HG03520 (cell line): ENCODE data around the gene NELL2.

Experiments
- ATAC-seq: cut with Tn5 transposase; IDR thresholded peaks from one replicate; pipeline ENCODE4 v1.9.1; 2021; ENCODE audit warnings: mild to moderate bottlenecking, moderate library complexity; ENCODE audit not compliant: unreplicated experiment

NELL2 gene

DNA sequence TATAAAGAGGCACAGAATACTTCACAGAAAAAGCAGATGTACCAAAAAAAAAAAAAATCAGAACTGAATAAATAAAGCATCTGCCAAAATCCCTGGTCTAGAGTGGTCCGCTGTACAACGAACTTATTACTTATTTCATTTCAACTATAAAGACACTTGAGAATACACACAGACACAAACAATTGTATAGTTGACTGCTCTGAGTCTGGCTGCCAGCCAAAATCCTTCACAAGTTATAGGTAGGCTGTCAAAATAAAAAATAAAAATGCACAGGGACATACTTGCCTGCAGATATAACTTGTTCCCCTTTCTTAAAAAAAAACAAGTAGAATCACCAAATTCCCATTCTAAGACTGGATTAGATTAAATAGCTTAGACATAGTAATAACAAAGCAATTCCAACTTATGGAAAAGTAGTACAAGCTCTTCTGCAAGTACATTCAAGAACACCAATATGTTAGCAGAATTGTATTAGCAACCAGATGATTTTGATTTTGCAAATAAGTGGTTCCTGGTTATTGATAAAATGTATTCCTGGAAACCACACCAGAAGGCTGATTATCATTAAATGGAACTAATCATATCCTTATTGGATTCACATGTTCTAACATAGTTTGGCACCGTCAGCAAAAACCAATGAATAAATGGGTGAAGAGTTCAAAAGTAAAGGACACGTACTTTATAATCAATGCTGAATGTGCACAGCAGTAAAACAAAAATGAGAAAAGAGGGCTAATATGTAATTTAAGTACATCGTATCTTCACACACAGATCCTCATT, 248.5 kb downstream of the NELL2 start:
- ATAC-seq = no peak

DNA sequence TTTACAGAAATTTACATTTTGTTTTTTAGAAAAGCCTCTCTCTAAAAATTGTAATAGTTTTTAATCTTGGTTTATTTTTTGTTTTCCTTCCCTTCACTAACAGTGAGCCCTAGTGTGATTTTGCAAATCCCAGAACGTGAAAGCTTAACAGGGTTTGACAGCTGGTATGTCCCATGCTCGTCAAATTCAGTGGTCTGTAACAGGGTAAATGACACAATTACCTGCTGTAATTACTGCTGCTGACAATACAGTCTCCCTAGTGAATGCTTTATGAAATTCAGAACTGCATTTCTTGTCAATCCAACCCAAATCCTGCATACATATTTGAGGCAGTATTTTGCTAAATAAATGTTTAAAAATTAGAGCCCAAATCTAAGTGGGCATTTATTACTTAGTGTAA, 249.2 kb downstream of the NELL2 start:
- ATAC-seq = no peak

DNA sequence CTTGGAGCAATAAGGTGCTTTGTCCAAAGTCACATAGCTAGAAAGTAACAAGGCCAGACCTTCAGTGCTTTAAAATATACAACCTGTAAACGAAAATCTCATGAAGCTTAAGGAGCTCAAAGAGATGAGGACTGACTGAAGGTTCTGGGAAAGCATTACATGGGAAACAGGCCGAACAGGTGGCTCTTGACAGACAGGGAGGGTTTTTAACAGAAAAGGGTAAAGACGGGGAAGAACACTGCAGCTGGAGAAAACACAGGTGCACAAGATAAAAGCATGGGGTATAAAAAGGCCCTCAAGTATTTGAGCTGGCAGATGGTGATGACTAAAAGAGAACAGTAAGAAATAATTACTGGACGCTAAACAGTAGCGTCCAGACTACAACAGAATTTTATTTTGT, 257.2 kb downstream of the NELL2 start:
- no peak for ATAC-seq

DNA sequence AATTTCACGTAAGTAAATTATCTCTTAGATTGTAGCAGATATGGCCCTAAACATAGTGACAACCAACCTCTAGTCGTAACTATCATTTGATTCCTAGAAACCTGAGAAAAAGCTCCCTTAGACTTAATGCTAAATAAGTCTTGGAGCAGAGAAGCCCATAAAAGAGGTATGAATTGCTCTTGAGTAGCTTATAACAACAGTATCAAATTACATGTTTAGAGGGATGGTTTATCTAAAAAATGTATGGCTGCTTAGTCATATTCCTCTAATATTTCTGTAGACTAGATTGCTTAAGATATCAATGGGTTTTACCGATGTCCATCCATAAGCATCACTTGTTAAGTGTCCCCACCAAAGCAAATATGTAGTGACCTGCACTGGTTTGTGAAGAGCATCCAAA, 259.7 kb downstream of the NELL2 start:
- ATAC-seq = no peak

DNA sequence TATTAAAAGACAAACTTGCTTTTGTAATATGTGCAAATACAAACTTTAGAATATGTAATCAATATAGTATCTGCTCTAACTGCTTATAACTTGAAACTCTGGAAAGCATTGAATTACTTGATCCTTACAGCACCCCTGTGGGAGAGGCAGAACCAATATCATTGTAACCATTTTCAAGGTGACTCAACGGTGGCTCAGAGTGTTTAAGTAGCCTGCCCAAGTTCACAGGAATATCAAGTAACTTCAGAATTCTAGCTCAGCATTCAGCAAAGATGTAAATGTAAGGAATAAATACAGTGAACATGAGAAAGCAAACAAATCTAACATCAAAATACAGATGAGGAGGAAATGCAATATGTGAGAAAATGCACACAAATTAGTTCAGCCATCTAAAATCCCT, 264.6 kb downstream of the NELL2 start:
- no peak for ATAC-seq

DNA sequence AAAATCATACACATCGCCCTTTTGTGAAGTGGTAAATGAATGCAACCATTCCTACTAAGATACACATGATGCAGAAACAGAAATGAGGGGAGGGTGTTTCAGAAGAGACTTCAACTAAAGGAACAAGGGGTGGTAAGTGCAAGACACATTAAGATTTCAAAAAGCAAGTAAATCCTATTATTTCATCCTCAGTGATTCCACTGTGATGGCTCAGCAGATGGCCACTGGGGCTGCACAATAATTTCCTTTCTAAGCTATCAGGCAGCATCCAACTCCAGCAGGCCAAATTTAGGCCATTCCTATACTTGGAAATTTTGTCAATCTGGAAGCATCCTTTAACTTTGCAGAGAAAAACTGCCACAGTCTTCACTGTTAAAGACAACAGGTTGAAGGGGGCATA, 272.4 kb downstream of the NELL2 start:
- ATAC-seq = no peak

DNA sequence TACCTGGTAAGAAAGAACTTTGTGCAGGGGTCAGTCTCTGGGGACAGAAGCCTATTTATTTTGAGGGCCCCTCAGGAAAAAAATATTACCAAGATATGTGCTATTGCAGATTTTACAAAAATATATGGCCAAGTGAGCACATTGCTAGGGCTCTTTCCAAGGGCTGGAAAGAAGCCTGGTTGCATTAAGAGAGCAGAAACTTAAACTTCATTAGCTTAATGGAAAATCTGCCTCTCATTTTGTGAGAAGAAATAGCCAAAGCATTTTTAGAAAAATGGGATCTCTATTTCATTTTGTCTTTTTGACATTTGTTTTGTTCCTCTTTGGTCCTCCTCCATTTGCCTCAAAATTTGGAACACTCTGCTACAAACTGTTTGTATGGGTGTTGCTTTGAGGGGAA, 283.5 kb downstream of the NELL2 start:
- ATAC-seq = no peak

DNA sequence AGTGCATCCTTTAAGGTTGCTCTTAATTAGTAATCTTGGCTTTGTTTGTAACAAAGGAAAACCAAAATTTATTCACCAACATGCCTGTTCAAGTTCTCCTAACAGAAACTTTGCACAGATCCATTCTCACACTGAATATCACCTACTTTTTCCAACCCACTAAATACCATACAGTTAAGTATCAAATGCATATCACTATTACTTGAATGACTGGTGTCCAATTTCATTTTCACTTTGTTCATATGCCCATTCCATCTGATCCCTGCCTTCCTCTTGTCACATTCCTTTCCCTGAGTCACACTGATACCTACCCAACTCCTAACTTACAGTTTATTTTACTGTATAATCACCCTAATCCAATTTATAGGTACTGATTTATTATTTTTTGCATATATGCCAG, 286.4 kb downstream of the NELL2 start:
- ATAC-seq = no peak

DNA sequence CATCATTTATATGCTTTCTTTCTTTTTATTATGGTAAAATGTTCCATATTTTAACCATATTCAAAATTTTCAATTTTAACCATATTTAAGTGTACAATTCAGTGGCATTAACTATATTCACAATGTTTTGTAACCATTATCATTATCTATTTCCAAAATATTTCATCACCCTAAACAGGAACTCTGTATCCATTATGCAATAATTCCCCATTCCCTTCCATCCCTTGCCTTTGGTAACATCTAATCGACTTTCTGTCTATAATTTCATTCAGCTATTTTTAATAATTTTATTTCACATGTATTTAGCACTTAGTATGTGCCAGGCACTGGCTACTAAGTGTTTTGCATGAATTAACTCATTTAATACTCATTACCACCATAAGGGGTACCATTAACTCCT, 287.5 kb downstream of the NELL2 start:
- ATAC-seq = no peak

DNA sequence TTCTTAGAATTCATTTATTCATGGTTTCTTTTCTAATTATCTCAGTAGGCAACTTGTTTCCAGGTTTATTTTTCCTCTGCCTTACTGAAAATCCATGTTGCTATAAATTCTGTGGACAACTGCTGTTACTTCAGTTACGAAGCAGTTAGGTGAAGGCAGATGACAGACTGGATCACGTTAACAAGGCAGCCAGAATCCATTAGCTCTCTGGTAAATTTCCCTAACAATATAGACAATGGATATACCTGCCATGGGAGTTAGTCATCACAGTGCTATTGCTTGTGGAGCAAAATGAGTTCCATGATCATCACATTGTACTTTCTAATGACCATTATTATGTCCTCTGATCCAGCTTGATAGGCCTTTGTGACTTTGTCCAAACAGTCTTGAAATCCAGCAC, 291.5 kb downstream of the NELL2 start:
- ATAC-seq = no peak

DNA sequence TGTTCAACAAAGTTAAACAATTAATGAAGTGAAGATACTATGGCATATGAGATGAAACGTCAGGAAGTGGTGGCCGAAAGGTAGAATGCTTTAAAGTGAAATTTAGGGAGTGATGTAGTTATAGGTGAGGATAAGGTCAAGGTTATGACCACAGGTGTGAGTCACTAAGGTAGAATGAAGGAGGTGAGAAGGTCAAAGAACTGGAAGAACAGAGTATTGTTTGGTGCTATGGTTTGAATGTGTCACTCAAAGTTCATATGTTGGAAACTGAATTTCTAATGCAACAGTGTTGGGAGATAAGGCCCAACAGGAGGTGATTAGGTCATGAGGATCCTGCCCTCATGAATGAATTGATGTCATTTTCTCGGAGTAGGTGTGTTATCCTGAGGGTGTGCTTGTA, 293.6 kb downstream of the NELL2 start:
- ATAC-seq = no peak

DNA sequence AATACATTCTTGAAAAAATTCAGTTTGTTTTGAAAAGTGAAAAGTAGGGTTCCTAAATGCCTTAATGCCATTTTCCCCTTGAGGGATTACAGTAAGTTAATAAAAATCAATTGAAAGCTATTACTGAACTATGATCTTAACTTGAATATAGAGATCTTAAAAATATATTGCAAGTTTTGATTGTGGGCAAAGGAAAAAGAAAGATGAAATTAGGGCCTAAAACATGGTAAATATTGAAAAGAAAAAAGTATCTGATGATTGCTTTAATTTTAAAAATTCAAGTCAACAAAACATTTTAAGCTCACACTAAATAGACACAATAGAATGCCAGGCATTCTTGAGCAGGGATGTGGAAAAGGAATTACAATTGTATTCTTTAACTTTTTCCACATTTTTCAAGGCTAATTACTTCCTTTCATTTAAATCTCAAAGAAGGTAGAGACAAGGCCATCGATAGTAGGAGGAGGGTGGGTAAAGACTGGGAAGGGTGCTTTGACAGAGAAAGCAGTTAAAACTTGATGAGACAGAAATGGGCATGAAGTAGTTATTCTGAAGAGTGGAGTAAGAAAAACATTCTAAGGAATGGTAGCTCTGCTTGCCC, 294.4 kb downstream of the NELL2 start:
- ATAC-seq = no peak

DNA sequence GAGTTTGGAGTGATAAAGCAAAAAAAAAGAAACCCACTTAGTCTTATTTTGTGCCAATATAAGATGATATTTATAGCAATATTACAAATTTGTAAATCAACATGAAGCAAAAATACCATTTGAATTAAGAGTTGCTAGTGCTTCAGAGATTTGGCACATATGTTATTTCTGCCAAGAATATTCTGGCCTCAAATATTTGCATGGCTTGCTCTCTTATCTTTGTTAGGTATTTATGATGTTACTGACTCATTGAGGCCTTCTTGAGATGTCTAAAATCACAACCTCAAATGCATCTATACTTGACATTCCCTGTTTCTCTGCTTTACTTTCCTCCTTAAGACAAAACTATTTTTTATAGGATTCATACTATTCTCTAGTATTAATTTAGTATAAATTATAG, 301.5 kb downstream of the NELL2 start:
- no peak for ATAC-seq

DNA sequence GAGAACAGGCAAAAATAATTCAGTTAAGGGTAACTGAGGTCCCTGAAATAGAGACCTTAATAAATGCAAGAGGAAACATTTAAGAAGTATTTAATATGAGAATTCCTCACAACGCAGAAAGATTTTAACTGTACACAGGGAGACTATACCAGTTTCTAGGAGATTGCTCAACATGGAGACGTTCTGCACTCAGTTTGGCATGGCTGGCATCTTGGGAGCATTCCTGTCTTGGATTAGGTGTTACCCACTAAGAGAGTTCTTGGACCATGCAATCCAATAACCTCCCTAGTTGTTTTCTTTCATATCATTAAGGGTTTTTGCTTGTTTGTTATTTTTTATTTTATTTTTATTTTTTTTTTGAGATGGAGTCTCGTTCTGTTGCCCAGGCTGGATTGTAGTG, 302.4 kb downstream of the NELL2 start:
- no peak for ATAC-seq

DNA sequence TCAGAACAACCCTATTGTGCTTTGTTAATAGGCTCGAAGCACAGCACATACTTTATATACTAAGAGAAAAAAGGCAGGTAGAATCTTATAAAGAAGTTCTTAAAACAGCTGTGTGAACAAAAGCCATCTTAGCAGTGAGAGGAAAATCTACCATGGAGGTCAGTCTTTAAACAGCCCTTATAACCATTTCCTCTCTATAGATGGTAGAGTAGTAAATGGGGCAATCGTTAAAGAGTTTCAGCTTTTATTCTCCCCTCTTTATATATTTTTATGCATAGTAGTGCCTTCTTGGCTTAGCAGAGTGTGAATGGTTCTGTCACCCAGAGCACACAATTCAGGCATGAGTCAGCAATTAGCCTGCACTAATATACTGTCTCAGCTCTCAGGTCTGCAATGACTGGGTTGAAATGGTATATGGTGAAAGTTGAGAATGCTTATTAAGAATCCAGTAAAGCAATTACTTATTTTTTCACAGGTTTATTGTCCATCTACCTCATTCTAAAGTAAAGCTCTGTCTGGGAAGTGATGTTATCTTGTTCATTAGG, 305.0 kb downstream of the NELL2 start:
- ATAC-seq = no peak

DNA sequence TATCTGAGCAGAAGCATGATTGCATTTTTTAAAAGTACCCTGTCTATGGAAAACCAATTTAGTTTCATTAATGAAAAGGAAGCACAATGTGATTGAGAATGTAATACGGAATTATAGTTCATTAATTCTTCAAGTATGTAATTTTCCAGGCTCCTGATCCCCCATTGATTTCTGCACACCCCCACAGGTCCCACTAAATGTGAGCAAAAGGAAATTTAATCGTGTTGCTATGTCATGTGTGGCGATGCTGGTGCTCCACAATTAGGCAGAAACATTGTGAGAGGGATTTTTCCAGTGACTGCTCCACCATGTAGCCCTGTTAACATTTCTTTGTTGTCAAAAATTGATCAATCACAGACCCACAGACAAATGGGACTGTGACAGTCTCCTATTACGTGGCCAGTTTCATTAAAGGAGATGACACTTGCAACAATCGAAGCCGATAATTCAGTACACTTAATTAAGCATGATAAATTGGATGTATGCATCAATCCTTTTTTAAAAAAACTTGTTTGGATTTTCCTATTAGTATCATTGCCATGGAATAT, 306.0 kb downstream of the NELL2 start:
- no peak for ATAC-seq

DNA sequence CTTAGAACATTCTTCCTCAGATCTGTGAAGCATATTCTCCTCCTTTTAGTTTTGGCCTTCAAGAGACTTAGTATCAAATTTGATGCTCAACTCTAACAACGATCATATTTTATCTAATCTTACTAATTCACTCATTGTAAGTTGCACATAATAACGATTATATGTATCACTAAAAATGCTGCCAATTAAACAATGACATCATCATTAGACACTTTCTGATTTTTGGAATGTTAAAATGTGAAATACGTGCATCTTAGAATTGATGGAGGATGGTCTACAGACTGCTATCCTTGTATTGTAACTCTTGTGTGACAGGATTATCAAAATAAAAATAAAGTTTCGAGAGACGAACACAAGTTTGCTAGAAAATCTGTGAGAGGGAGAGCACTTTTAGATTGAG, 311.0 kb downstream of the NELL2 start:
- ATAC-seq = no peak

DNA sequence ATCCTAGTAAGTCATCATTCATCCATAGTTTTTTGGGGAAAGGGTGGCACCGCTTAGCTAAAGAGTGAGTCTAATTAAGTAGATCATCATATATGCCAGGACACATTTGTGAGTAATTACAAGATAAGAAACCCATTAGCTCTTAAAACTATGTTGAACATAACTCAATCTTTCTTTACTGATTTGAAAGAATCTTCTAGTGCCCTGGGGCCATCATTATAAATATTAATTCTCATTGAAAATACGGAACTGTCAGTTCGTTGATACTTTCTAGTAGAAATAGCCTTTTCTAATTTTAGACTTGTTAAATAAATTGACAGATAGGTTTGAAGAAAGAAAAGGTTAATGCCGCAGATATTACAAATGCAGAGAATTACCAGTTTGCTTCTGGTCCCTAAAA, 312.6 kb downstream of the NELL2 start:
- ATAC-seq = no peak

DNA sequence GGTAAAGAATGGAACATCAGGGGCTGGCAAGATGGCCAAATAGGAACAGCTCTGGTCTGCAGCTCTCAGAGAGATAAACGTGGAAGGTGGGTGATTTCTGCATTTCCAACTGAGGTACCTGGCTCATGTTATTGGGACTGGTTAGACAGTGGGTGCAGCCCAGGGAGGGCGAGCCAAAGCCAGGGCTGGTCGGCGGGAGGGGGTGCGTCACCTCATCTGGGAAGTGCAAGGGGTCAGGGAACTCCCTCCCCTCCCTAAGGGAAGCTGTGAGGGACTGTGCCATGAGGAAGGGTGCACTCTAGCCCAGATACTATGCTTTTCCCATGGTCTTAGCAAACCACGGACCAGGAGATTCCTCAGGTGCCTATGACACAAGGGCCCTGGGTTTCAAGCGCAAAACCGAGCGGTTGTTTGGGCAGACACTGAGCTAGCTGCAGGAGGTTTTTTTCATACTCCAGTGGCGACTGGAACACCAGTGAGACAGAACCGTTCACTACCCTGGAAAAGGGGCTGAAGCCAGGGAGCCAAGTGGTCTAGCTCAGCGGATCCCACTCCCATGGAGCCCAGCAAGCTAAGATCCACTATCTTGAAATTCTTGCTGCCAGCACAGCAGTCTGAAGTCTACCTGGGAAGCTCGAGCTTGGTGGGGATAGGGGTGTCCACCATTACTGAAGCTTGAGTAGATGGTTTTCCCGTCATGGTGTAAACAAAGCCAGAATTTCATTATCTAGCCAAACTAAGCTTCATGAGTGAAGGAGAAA, 317.6 kb downstream of the NELL2 start:
- ATAC-seq = no peak

DNA sequence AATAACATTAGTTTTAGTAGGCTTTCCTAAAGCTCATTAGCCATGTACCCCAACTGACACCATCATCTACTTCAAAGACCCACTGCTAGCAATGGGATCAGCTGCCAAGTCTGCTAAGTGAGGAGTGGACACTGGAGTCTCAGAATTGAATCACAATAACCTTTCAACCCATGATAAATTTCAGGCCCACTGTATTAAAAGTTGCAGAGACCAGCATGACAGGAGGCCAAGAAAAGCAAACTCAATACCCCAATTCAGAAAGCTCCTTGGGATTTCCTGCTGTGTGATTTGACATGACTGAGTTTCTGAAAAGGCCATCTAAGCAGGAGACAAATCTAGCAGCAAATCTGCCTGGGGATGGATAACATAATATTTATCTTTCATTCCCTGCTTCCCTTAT, 320.7 kb downstream of the NELL2 start:
- no peak for ATAC-seq

DNA sequence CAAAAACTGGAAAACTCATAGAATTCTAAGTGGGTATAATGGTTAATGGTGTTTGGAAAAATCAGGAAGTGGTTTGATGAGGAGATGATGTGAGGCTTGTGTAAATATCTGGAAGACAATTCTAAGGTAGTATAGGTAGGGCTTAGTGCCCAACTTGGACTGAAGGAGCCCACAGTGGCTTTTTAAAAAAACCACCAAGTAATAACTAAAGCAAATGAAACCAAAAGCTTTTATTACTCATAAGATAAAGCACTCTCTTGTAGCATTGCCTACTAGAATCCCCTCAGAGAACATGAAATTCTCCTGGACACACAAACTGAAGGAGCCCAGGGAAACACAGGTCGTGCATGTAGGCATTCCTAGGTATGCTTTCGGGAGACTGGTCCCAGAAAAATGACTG, 324.5 kb downstream of the NELL2 start:
- no peak for ATAC-seq

DNA sequence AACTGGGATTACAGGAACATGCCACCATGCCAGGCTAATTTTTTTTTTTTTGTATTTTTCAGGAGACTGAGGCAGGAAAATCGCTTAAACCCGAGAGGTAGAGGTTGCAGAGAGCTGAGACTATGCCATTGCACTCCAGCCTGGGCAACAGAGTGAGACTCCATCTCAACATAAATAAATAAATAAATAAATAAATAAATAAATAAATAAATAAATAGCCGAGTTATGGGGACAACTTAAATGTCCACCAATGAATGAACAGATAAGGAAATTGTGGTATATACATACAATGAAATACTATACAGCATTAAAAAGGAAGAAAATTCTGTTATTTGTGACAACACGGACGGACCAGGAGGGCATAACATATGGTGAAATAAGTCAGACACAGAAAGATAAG, 325.7 kb downstream of the NELL2 start:
- ATAC-seq = no peak
